Measurements from ENCODE around the gene TMC1. TPM values are rescaled to one million over a fixed set of nuclear protein-coding genes. Genes with fewer than 3 reads are reported as not detected.
A peak's percentile ranks its signal among the peaks of the same experiment; 100 is the strongest.

Gene TMC1
- total and polyA plus RNA-seq, 10 of the 15 experiments (the other 5 are each of a cell fraction or from before 2014, with no cell fraction given), result 0.06 to 0.94 (median 0.40) TPM; not detected in 1

DNA sequence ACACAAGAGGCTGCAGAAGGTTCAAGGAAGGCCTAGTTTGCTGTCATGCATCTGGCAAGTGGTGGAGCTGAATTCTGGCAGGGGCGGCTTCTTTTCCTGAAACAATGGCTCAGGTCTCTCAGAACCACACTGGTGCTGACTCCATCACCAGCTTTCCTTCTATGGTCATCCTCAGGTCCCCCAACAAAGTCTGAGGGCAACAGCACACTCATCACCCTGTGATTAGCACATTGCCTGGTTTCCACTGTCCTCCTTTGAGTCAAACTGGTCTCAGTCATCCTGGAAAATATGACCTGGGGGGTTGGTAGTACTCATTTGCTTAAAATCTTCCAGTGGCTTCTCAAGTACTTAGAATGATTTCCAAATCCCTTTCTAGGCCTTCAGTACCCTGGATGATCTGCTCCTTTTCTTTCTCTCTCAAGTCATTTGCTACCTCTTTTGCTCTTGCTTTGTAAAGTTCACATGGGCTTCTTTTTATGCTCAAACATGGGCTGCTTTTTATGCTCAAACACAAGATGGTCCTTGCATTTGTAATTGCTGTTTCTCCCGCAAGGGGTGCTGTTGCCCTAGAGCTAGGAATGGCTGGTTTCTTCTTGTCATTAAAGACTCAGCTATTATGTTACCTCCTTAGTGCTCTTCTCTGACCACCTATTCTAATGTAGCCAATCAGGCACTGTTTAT, 286.5 kb downstream of the TMC1 start:
- intact Hi-C loops (cut with micrococcal nuclease; ENCODE audit: unreplicated experiment), result no loop called here
- CTCF ChIA-PET, result interaction anchor here (0.7 to 1.7 kb wide), 12 partner anchors 9 to 515 kb away, joined by 3 to 7 read pairs (median 4); no protein-coding TSS in a partner anchor
- no peaks in the 10 kb centered on the region for H3K36me3 ChIP-seq (ENCODE audit: control insufficient read depth in 2 of 2, insufficient read depth in 2 of 2, low read length in 1 of 2)

More for the DNA sequence above, 286.5 kb downstream of the TMC1 start:
- Histone ChIP-seq H3K4me1 (ENCODE audit: control insufficient read depth, insufficient read depth, low read length) (no peaks in the 10 kb centered on the region), H3K79me2 (ENCODE audit: control insufficient read depth, insufficient read depth, low read length) (no peaks in the 10 kb centered on the region), H3K4me2 (ENCODE audit: control insufficient read depth, insufficient read depth) (no peak overlapping the region), H3K9ac (ENCODE audit: control insufficient read depth, insufficient read depth, low read length) (no peak overlapping the region), H3K27ac (ENCODE audit: control insufficient read depth, insufficient read depth) (no peak overlapping the region), H3K9me3 (replicated peaks; ENCODE audit: control insufficient read depth, insufficient read depth, low read length) (no peaks in the 10 kb centered on the region), H3K4me3 (no peak overlapping the region), H4K20me1 (ENCODE audit: control insufficient read depth, insufficient read depth) (no peaks in the 10 kb centered on the region), H3K27me3 (replicated peaks in 1 of 2; ENCODE audit: control insufficient read depth in 2 of 2, insufficient read depth in 2 of 2, low read length in 1 of 2) (no peaks in the 10 kb centered on the region), H2AFZ (ENCODE audit: control insufficient read depth, low read depth, low read length) (no peak overlapping the region)
- FAIRE-seq (no peak), ATAC-seq (peak; percentile 69), DNase-seq (ENCODE audit: low read depth, low spot score) (no peak)
- ChIA-PET RAD21 (ENCODE audit: unreplicated experiment) (interaction anchor here (0.8 kb wide), 1 partner anchor 14 kb away, joined by 3 read pairs; no protein-coding TSS in a partner anchor), SMC1A (ENCODE audit: uncharacterized antibody, unreplicated experiment) (no interaction called here), POLR2A (no interaction called here)
- WGBS (ENCODE audit: insufficient coverage, insufficient replicate concordance, low lambda C conversion rate, missing lambda C conversion rate), result 61% methylated on average over 2 of the region's 2 CpGs
- in situ Hi-C loops (cut with MboI), result no loop called here
- TF ChIP-seq POU2F2 (IDR thresholded peaks at IDR 0.05; ENCODE audit: borderline replicate concordance, low read depth, low read length) (no peak), NR2F1 (conservative IDR thresholded peaks at IDR 0.05) (no peak), RAD21 (IDR thresholded peaks at IDR 0.05; ENCODE audit: insufficient read depth, low read depth, low read length) (peak; percentile 30)
- TF ChIP-seq, protein P1, sequence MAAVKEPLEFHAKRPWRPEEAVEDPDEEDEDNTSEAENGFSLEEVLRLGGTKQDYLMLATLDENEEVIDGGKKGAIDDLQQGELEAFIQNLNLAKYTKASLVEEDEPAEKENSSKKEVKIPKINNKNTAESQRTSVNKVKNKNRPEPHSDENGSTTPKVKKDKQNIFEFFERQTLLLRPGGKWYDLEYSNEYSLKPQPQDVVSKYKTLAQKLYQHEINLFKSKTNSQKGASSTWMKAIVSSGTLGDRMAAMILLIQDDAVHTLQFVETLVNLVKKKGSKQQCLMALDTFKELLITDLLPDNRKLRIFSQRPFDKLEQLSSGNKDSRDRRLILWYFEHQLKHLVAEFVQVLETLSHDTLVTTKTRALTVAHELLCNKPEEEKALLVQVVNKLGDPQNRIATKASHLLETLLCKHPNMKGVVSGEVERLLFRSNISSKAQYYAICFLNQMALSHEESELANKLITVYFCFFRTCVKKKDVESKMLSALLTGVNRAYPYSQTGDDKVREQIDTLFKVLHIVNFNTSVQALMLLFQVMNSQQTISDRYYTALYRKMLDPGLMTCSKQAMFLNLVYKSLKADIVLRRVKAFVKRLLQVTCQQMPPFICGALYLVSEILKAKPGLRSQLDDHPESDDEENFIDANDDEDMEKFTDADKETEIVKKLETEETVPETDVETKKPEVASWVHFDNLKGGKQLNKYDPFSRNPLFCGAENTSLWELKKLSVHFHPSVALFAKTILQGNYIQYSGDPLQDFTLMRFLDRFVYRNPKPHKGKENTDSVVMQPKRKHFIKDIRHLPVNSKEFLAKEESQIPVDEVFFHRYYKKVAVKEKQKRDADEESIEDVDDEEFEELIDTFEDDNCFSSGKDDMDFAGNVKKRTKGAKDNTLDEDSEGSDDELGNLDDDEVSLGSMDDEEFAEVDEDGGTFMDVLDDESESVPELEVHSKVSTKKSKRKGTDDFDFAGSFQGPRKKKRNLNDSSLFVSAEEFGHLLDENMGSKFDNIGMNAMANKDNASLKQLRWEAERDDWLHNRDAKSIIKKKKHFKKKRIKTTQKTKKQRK (IDR thresholded peaks at IDR 0.05; ENCODE audit: low read depth, low read length), result no peak
- TF ChIP-seq, protein P2, sequence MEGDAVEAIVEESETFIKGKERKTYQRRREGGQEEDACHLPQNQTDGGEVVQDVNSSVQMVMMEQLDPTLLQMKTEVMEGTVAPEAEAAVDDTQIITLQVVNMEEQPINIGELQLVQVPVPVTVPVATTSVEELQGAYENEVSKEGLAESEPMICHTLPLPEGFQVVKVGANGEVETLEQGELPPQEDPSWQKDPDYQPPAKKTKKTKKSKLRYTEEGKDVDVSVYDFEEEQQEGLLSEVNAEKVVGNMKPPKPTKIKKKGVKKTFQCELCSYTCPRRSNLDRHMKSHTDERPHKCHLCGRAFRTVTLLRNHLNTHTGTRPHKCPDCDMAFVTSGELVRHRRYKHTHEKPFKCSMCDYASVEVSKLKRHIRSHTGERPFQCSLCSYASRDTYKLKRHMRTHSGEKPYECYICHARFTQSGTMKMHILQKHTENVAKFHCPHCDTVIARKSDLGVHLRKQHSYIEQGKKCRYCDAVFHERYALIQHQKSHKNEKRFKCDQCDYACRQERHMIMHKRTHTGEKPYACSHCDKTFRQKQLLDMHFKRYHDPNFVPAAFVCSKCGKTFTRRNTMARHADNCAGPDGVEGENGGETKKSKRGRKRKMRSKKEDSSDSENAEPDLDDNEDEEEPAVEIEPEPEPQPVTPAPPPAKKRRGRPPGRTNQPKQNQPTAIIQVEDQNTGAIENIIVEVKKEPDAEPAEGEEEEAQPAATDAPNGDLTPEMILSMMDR (IDR thresholded peaks at IDR 0.05 in 2 of 3, conservative IDR thresholded peaks at IDR 0.05 in 1 of 3; ENCODE audit: control insufficient read depth in 2 of 3, extremely low read depth in 1 of 3, insufficient read depth in 1 of 3, low read depth in 3 of 3, low read length in 3 of 3), result peak; percentile 42 to 53 (median 50)
- TF ChIP-seq, protein P3, sequence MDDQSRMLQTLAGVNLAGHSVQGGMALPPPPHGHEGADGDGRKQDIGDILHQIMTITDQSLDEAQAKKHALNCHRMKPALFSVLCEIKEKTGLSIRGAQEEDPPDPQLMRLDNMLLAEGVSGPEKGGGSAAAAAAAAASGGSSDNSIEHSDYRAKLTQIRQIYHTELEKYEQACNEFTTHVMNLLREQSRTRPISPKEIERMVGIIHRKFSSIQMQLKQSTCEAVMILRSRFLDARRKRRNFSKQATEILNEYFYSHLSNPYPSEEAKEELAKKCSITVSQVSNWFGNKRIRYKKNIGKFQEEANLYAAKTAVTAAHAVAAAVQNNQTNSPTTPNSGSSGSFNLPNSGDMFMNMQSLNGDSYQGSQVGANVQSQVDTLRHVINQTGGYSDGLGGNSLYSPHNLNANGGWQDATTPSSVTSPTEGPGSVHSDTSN (IDR thresholded peaks at IDR 0.05; ENCODE audit: insufficient replicate concordance, low read depth, low read length), result no peak
- TF ChIP-seq, protein P4, sequence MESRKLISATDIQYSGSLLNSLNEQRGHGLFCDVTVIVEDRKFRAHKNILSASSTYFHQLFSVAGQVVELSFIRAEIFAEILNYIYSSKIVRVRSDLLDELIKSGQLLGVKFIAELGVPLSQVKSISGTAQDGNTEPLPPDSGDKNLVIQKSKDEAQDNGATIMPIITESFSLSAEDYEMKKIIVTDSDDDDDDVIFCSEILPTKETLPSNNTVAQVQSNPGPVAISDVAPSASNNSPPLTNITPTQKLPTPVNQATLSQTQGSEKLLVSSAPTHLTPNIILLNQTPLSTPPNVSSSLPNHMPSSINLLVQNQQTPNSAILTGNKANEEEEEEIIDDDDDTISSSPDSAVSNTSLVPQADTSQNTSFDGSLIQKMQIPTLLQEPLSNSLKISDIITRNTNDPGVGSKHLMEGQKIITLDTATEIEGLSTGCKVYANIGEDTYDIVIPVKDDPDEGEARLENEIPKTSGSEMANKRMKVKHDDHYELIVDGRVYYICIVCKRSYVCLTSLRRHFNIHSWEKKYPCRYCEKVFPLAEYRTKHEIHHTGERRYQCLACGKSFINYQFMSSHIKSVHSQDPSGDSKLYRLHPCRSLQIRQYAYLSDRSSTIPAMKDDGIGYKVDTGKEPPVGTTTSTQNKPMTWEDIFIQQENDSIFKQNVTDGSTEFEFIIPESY (IDR thresholded peaks at IDR 0.05), result no peak
- BruUV-seq (replicated peaks), result no TSS peak

Measured in GM12878 (cell line).